Body of pancreas (tissue), 4 donors: ENCODE measurements around the gene LYST.

Source experiments
- POLR2A ChIP-seq, 3 donors: fragments of 450-650 bp; IDR thresholded peaks; one replicate each; pipeline ENCODE4 v1.6.1; 2016; ENCODE audit warnings: antibody characterized with exemption in 3 of 3, mild to moderate bottlenecking in 2 of 3
- TF ChIP-seq, protein P1 (sequence below), 7 experiments: fragments of 450-650 bp in 4 of 7; fragments of 200-600 bp in 3 of 7; sonication (generic) in 3 of 7; IDR thresholded peaks; one replicate each; pipeline ENCODE4 v1.5.1; 2016 to 2019; ENCODE audit warnings: antibody characterized with exemption in 7 of 7

DNA sequence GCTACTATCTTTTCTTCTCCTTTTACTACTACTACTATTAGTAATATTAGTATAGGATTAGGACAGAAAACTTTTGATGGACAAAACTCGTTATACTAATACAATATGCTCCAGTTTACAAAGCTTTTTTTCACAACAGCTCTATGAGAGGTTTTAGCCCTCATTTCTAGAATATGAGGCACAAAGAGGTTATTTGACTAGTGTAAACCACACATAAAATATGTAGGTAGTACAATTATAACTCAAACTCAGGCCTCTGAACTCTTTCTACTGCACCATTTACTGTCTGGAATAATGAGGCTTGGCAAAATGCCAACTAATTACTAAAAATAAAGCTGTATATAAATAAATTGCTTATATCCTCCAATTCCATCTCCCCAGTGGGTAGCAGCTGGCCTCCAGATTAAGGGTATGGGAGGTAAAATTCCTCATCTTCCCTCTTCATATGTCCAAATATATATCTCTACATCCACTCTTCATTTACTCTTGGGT is 99.9 kb downstream of the LYST start:
- TF ChIP-seq, protein P1, sequence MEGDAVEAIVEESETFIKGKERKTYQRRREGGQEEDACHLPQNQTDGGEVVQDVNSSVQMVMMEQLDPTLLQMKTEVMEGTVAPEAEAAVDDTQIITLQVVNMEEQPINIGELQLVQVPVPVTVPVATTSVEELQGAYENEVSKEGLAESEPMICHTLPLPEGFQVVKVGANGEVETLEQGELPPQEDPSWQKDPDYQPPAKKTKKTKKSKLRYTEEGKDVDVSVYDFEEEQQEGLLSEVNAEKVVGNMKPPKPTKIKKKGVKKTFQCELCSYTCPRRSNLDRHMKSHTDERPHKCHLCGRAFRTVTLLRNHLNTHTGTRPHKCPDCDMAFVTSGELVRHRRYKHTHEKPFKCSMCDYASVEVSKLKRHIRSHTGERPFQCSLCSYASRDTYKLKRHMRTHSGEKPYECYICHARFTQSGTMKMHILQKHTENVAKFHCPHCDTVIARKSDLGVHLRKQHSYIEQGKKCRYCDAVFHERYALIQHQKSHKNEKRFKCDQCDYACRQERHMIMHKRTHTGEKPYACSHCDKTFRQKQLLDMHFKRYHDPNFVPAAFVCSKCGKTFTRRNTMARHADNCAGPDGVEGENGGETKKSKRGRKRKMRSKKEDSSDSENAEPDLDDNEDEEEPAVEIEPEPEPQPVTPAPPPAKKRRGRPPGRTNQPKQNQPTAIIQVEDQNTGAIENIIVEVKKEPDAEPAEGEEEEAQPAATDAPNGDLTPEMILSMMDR (IDR thresholded peaks at IDR 0.05): no peak
- no peak for TF ChIP-seq POLR2A (IDR thresholded peaks at IDR 0.05)
